GM12878 (cell line): ENCODE data around the gene HMGCLL1. TPM values are rescaled to one million over a fixed set of nuclear protein-coding genes. Genes with fewer than 3 reads are reported as not detected.

Experiments used
- ATAC-seq: fragments of 200-7000 bp; cut with Tn5 transposase; 3 replicates; pipeline ENCODE4 v1.9.1; 2020; ENCODE audit warnings: mild to moderate bottlenecking, moderate library complexity
- BruUV-seq: library from RNA; stranded (reverse); fragments of 400-500 nt; replicated peaks from 2 replicates; lab custom pipeline; 2021; lab: Mats Ljungman, UMichigan
- CTCF ChIA-PET: fragments of 300-600 bp; sonication (Branson Sonifier 250); formaldehyde crosslinking; extraction: SDS; loops from one replicate; lab custom pipeline; 2021; ENCODE audit warnings: inconsistent platforms; lab: Yijun Ruan, JAX
- POLR2A ChIA-PET: fragments of 350-600 bp; formaldehyde crosslinking; extraction: SDS; loops from one replicate; lab custom pipeline; 2021; ENCODE audit warnings: inconsistent platforms; lab: Charles Lee
- RAD21 ChIA-PET: fragments of 300-600 bp; sonication (Branson Sonifier 250); formaldehyde crosslinking; loops from one replicate; lab custom pipeline; 2023; ENCODE audit warnings: antibody characterized with exemption; ENCODE audit not compliant: unreplicated experiment; lab: Charles Lee
- SMC1A ChIA-PET: fragments of 300-600 bp; sonication (Branson Sonifier 250); formaldehyde crosslinking; loops from one replicate; lab custom pipeline; 2023; ENCODE audit not compliant: unreplicated experiment, uncharacterized antibody; lab: Charles Lee
- DNase-seq: peaks from one replicate; pipeline ENCODE4 v3.0.0-alpha.2; 2011; ENCODE audit warnings: low read depth, low spot score
- FAIRE-seq: peaks from 3 replicates; lab custom pipeline; 2011; peaks lifted over from hg19 to GRCh38; lab: Jason Lieb, UNC
- H2AFZ ChIP-seq: 2 replicates; pipeline ENCODE4 v1.6.0; 2011; ENCODE audit warnings: low read depth, low read length, control low read depth; ENCODE audit not compliant: control insufficient read depth
- H3K27ac ChIP-seq: 2 replicates; pipeline ENCODE4 v1.5.1; 2011; ENCODE audit warnings: control low read depth; ENCODE audit not compliant: control insufficient read depth, insufficient read depth
- H3K27me3 ChIP-seq, 2 experiments: replicated peaks in 1 of 2; 2 replicates each; pipeline versions ENCODE4 v1.6.0 to v1.6.1; 2011; ENCODE audit warnings: low read length in 1 of 2; ENCODE audit not compliant: control insufficient read depth in 2 of 2, insufficient read depth in 2 of 2
- H3K36me3 ChIP-seq, 2 experiments: 2 replicates each; pipeline ENCODE4 v1.5.1; 2011; ENCODE audit warnings: low read length in 1 of 2; ENCODE audit not compliant: control insufficient read depth in 2 of 2, insufficient read depth in 2 of 2
- H3K4me1 ChIP-seq: 2 replicates; pipeline ENCODE4 v1.6.1; 2011; ENCODE audit warnings: mild to moderate bottlenecking, low read length, moderate library complexity, mixed read lengths; ENCODE audit not compliant: control insufficient read depth, insufficient read depth
- H3K4me2 ChIP-seq: 2 replicates; pipeline ENCODE4 v1.6.0; 2011; ENCODE audit warnings: control low read depth; ENCODE audit not compliant: control insufficient read depth, insufficient read depth
- H3K4me3 ChIP-seq: fragments of 200-600 bp; sonication (generic); 2 replicates; pipeline ENCODE4 v1.5.1; 2016
- H3K79me2 ChIP-seq: 2 replicates; pipeline ENCODE4 v1.6.0; 2011; ENCODE audit warnings: low read length; ENCODE audit not compliant: control insufficient read depth, insufficient read depth
- H3K9ac ChIP-seq: 2 replicates; pipeline ENCODE4 v1.8.0; 2011; ENCODE audit warnings: low read length, control low read depth, mixed read lengths; ENCODE audit not compliant: control insufficient read depth, insufficient read depth
- H3K9me3 ChIP-seq: replicated peaks from 3 replicates; pipeline ENCODE4 v1.5.1; 2011; ENCODE audit warnings: mild to moderate bottlenecking, low read length; ENCODE audit not compliant: control insufficient read depth, insufficient read depth
- H4K20me1 ChIP-seq: 2 replicates; pipeline ENCODE4 v1.6.0; 2011; ENCODE audit not compliant: control insufficient read depth, insufficient read depth
- ATF3 ChIP-seq: IDR thresholded peaks from 2 replicates; pipeline ENCODE4 v1.6.1; 2011; ENCODE audit warnings: low read depth, mild to moderate bottlenecking, low read length, moderate library complexity, borderline replicate concordance; ENCODE audit errors: extremely low read depth
- CHD4 ChIP-seq: fragments of 200-600 bp; sonication (generic); IDR thresholded peaks from 2 replicates; pipeline ENCODE4 v1.6.1; 2016; ENCODE audit warnings: mild to moderate bottlenecking
- IKZF1 ChIP-seq: fragments of 450-650 bp; conservative IDR thresholded peaks from 2 replicates; pipeline ENCODE4 v1.6.1; 2017; ENCODE audit warnings: antibody characterized with exemption, mild to moderate bottlenecking
- NBN ChIP-seq: fragments of 450-650 bp; IDR thresholded peaks from 2 replicates; pipeline ENCODE4 v1.6.1; 2016
- POU2F2 ChIP-seq: IDR thresholded peaks from 3 replicates; pipeline ENCODE4 v1.6.1; 2011; ENCODE audit warnings: low read depth, mild to moderate bottlenecking, low read length, borderline replicate concordance
- TARDBP ChIP-seq: IDR thresholded peaks from 2 replicates; pipeline ENCODE4 v1.6.1; 2016; ENCODE audit warnings: borderline replicate concordance
- ZBED1 ChIP-seq: IDR thresholded peaks from 2 replicates; pipeline ENCODE4 v1.6.1; 2016; ENCODE audit warnings: borderline replicate concordance
- ZNF384 ChIP-seq: IDR thresholded peaks from 2 replicates; pipeline ENCODE4 v1.6.1; 2012; ENCODE audit warnings: low read depth, mild to moderate bottlenecking, low read length, improper control_type of control experiment, borderline replicate concordance
- WGBS: methylation state at CpG from one replicate; pipeline ENCODE4 v1.1.6; 2016; ENCODE audit warnings: low lambda C conversion rate; ENCODE audit not compliant: insufficient replicate concordance, insufficient coverage; ENCODE audit errors: missing lambda C conversion rate; 5-methylcytosine and 5-hydroxymethylcytosine counted together
- in situ Hi-C: fragments of 300-500 bp; cut with MboI; formaldehyde crosslinking; loops from 9 replicates; pipeline ENCODE4 v1.14.3; 2018; ENCODE audit warnings: mixed read lengths
- intact Hi-C: fragments of 100-400 bp; cut with micrococcal nuclease; formaldehyde crosslinking; loops from one replicate; pipeline ENCODE4 v1.14.2; 2022; ENCODE audit not compliant: unreplicated experiment
- polyA plus RNA-seq, 11 experiments: library from polyadenylated mRNA; depleted of rRNA in 4 of 11; unstranded in 6 of 11; stranded (reverse) in 5 of 11; fragments of >200 nt; fragmentation: Nextera tagmentation in 4 of 11; fragmentation: Illumina TruSeq in 1 of 11; extraction: Ambion mirVana in 4 of 11; extraction: Trizol in 1 of 11; gene quantifications; 1 replicate in 1 of 11; 2 replicates in 10 of 11; pipeline versions ENCODE4 v1.2.1 to v1.2.3, GENCODE V29; 2011 to 2016; ENCODE audit warnings: inconsistent platforms in 2 of 11, missing spikeins in 2 of 11, low read depth in 1 of 11
- total RNA-seq, 4 experiments: library from RNA; depleted of rRNA in 3 of 4; stranded (reverse); fragments of >200 nt in 3 of 4; fragmentation: Illumina TruSeq in 1 of 4; extraction: Trizol in 1 of 4; gene quantifications; 2 replicates each; pipeline versions ENCODE4 v1.2.1 to v1.2.3, GENCODE V29; 2013 to 2021
- TF ChIP-seq, protein P1 (sequence below): IDR thresholded peaks from 2 replicates; pipeline ENCODE4 v1.6.1; 2011; ENCODE audit warnings: borderline replicate concordance, low read depth, mild to moderate bottlenecking, moderate library complexity, low read length; ENCODE audit not compliant: insufficient read depth, poor library complexity, severe bottlenecking
- TF ChIP-seq, protein P2 (sequence below): fragments of 450-650 bp; IDR thresholded peaks from 2 replicates; pipeline ENCODE4 v1.6.1; 2017; ENCODE audit warnings: mild to moderate bottlenecking

HMGCLL1 gene
- total and polyA plus RNA-seq, 10 of the 15 experiments (the other 5 are each of a cell fraction or from before 2014, with no cell fraction given), result not detected

GRCh38 chr6:55530931-55531330 is 48.1 kb downstream of the HMGCLL1 start:
- in situ Hi-C loops, result no loop called here

More at GRCh38 chr6:55530931-55531330, 48.1 kb downstream of the HMGCLL1 start:
- Histone ChIP-seq H3K79me2 (no peaks in the 10 kb centered on the region), H3K36me3 (no peaks in the 10 kb centered on the region), H3K4me3 (no peak overlapping the region), H3K4me2 (no peak overlapping the region), H3K9ac (no peak overlapping the region), H3K4me1 (no peaks in the 10 kb centered on the region), H4K20me1 (no peaks in the 10 kb centered on the region), H3K27me3 (no peaks in the 10 kb centered on the region), H3K9me3 (no peaks in the 10 kb centered on the region), H3K27ac (no peak overlapping the region), H2AFZ (no peak overlapping the region)
- intact Hi-C loops, result loop anchor here (10.0 kb wide), 1 partner anchor 256 kb away; no protein-coding TSS in a partner anchor
- 26% methylated on average over 2 of the region's 2 CpGs for WGBS
- no peak for DNase-seq
- RAD21 ChIA-PET, result no interaction called here
- POLR2A ChIA-PET, result no interaction called here
- TF ChIP-seq ZNF384 (no peak), IKZF1 (no peak), CHD4 (no peak), ZBED1 (no peak), NBN (no peak), TARDBP (no peak), POU2F2 (no peak), ATF3 (no peak)
- TF ChIP-seq, protein P1, sequence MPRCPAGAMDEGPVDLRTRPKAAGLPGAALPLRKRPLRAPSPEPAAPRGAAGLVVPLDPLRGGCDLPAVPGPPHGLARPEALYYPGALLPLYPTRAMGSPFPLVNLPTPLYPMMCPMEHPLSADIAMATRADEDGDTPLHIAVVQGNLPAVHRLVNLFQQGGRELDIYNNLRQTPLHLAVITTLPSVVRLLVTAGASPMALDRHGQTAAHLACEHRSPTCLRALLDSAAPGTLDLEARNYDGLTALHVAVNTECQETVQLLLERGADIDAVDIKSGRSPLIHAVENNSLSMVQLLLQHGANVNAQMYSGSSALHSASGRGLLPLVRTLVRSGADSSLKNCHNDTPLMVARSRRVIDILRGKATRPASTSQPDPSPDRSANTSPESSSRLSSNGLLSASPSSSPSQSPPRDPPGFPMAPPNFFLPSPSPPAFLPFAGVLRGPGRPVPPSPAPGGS, result no peak
- TF ChIP-seq, protein P2, sequence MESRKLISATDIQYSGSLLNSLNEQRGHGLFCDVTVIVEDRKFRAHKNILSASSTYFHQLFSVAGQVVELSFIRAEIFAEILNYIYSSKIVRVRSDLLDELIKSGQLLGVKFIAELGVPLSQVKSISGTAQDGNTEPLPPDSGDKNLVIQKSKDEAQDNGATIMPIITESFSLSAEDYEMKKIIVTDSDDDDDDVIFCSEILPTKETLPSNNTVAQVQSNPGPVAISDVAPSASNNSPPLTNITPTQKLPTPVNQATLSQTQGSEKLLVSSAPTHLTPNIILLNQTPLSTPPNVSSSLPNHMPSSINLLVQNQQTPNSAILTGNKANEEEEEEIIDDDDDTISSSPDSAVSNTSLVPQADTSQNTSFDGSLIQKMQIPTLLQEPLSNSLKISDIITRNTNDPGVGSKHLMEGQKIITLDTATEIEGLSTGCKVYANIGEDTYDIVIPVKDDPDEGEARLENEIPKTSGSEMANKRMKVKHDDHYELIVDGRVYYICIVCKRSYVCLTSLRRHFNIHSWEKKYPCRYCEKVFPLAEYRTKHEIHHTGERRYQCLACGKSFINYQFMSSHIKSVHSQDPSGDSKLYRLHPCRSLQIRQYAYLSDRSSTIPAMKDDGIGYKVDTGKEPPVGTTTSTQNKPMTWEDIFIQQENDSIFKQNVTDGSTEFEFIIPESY, result no peak
- BruUV-seq, result no TSS peak
- no peak for FAIRE-seq
- SMC1A ChIA-PET, result no interaction called here
- ATAC-seq, result no peak
- CTCF ChIA-PET, result no interaction called here
